Measurements from ENCODE around the gene NFKBIL1.

The NFKBIL1 gene

GRCh38 chr6:31569861-31570536 is 22.6 kb downstream of the NFKBIL1 start:
- Histone ChIP-seq H3K4me2 (ENCODE audit: low read depth, low read length, poor library complexity, severe bottlenecking) (no peak overlapping the region), H3K27me3 (ENCODE audit: insufficient read depth, low read length, poor library complexity, severe bottlenecking) (no peaks in the 10 kb centered on the region), H3K4me1 (ENCODE audit: insufficient read depth, low read length, poor library complexity, severe bottlenecking) (peaks cover 67% of the 10 kb centered on the region), H3K4me3 (ENCODE audit: low read length, poor library complexity, severe bottlenecking) (no peak overlapping the region), H3K9me2 (replicated peaks; ENCODE audit: low read depth, low read length) (no peaks in the 10 kb centered on the region), H4K20me1 (ENCODE audit: insufficient read depth, low read length, poor library complexity, severe bottlenecking) (no peaks in the 10 kb centered on the region), H3K9ac (ENCODE audit: low read depth, low read length, poor library complexity, severe bottlenecking) (no peak overlapping the region), H2AFZ (ENCODE audit: low read length) (no peak overlapping the region), H3K36me3 (ENCODE audit: insufficient read depth, low read length) (no peaks in the 10 kb centered on the region), H3K79me2 (ENCODE audit: insufficient read depth, low read length) (no peaks in the 10 kb centered on the region), H3K9me3 (ENCODE audit: insufficient read depth, low read depth, low read length) (no peaks in the 10 kb centered on the region), H3F3A (ENCODE audit: low read depth) (0 out of 2 replicates have a peak, but pooled peaks cover 3% of the 10 kb centered on the region)
- no peak for TF ChIP-seq EZH2phosphoT487 (IDR thresholded peaks at IDR 0.05; ENCODE audit: borderline replicate concordance)
- TF ChIP-seq CTCF (conservative IDR thresholded peaks at IDR 0.05; ENCODE audit: low read length) = no peak

GRCh38 chr6:31572041-31572911 is 24.9 kb downstream of the NFKBIL1 start, which contains the start of gene LTA:
LTA (plus strand) TSS chr6:31572289; CDS start chr6:31572743, 454 bp downstream.
- TF ChIP-seq EZH2phosphoT487 (IDR thresholded peaks at IDR 0.05; ENCODE audit: borderline replicate concordance) = no peak
- no peak for TF ChIP-seq CTCF (conservative IDR thresholded peaks at IDR 0.05; ENCODE audit: low read length)
- Histone ChIP-seq H3K4me3 (ENCODE audit: low read length, poor library complexity, severe bottlenecking) (no peak within 1 kb of the TSS), H3K79me2 (ENCODE audit: insufficient read depth, low read length) (no peaks in the 10 kb centered on the region), H3K27me3 (ENCODE audit: insufficient read depth, low read length, poor library complexity, severe bottlenecking) (no peaks in the 10 kb centered on the region), H3K4me1 (ENCODE audit: insufficient read depth, low read length, poor library complexity, severe bottlenecking) (peaks cover 86% of the 10 kb centered on the region), H3K4me2 (ENCODE audit: low read depth, low read length, poor library complexity, severe bottlenecking) (peak within 1 kb of the TSS; percentile 15), H4K20me1 (ENCODE audit: insufficient read depth, low read length, poor library complexity, severe bottlenecking) (no peaks in the 10 kb centered on the region), H3K36me3 (ENCODE audit: insufficient read depth, low read length) (no peaks in the 10 kb centered on the region), H3K9me2 (replicated peaks; ENCODE audit: low read depth, low read length) (no peaks in the 10 kb centered on the region), H2AFZ (ENCODE audit: low read length) (no peak within 1 kb of the TSS; the same call in 1 of the 2 replicates), H3K9ac (ENCODE audit: low read depth, low read length, poor library complexity, severe bottlenecking) (no peak within 1 kb of the TSS), H3F3A (ENCODE audit: low read depth) (0 out of 2 replicates have a peak, but pooled peaks cover 3% of the 10 kb centered on the region), H3K9me3 (ENCODE audit: insufficient read depth, low read depth, low read length) (no peaks in the 10 kb centered on the region)

- H3K4me3 ChIP-seq (ENCODE audit: low read length, poor library complexity, severe bottlenecking) = no peak overlapping the region
- no peaks in the 10 kb centered on the region for H3K36me3 ChIP-seq (ENCODE audit: insufficient read depth, low read length)
- H3K9ac ChIP-seq (ENCODE audit: low read depth, low read length, poor library complexity, severe bottlenecking) = no peak overlapping the region
- no peaks in the 10 kb centered on the region for H3K9me2 ChIP-seq (replicated peaks; ENCODE audit: low read depth, low read length)
- H2AFZ ChIP-seq (ENCODE audit: low read length) = no peak overlapping the region
- H3K9me3 ChIP-seq (ENCODE audit: insufficient read depth, low read depth, low read length) = no peaks in the 10 kb centered on the region
- no peak overlapping the region for H3K4me2 ChIP-seq (ENCODE audit: low read depth, low read length, poor library complexity, severe bottlenecking)
- H3K4me1 ChIP-seq (ENCODE audit: insufficient read depth, low read length, poor library complexity, severe bottlenecking) = peaks cover 80% of the 10 kb centered on the region
- TF ChIP-seq CTCF (conservative IDR thresholded peaks at IDR 0.05; ENCODE audit: low read length) = no peak
- no peak for TF ChIP-seq EZH2phosphoT487 (IDR thresholded peaks at IDR 0.05; ENCODE audit: borderline replicate concordance)
- no peaks in the 10 kb centered on the region for H4K20me1 ChIP-seq (ENCODE audit: insufficient read depth, low read length, poor library complexity, severe bottlenecking)
- H3K27me3 ChIP-seq (ENCODE audit: insufficient read depth, low read length, poor library complexity, severe bottlenecking) = no peaks in the 10 kb centered on the region
- no peaks in the 10 kb centered on the region for H3F3A ChIP-seq (ENCODE audit: low read depth)
- H3K79me2 ChIP-seq (ENCODE audit: insufficient read depth, low read length) = no peaks in the 10 kb centered on the region
Observed at GRCh38 chr6:31573239-31574105, 26.1 kb downstream of the NFKBIL1 start.
